GM20000 (cell line): ENCODE results near the gene RAB25.

Experiments used
- DNase-seq: peaks from one replicate; pipeline ENCODE4 v3.0.0; 2012; ENCODE audit warnings: low spot score
- CTCF ChIP-seq: IDR thresholded peaks from 2 replicates; pipeline ENCODE4 v1.5.1; 2012; ENCODE audit warnings: mild to moderate bottlenecking, control low read depth; ENCODE audit errors: extremely low read depth, missing control alignments

Gene RAB25

GRCh38 chr1:156104861-156105832, 44.2 kb downstream of the RAB25 start:
- no peak for DNase-seq
- TF ChIP-seq CTCF = no peak

GRCh38 chr1:156106624-156107488, 45.9 kb downstream of the RAB25 start:
- no peak for DNase-seq
- TF ChIP-seq CTCF = no peak

- DNase-seq = no peak
- TF ChIP-seq CTCF = no peak
Measured at GRCh38 chr1:156108057-156108456, 47.1 kb downstream of the RAB25 start.

GRCh38 chr1:156108664-156109241, 47.8 kb downstream of the RAB25 start:
- no peak for TF ChIP-seq CTCF
- no peak for DNase-seq

GRCh38 chr1:156110252-156110651, 49.3 kb downstream of the RAB25 start:
- DNase-seq = no peak
- TF ChIP-seq CTCF = no peak

- DNase-seq = no peak
- TF ChIP-seq CTCF = no peak
Measured at GRCh38 chr1:156111355-156111962, 50.5 kb downstream of the RAB25 start.
